DND-41 (cell line): Measurements from ENCODE around the gene FRMD3.

Experiments
- EZH2 ChIP-seq: IDR thresholded peaks from 3 replicates; pipeline ENCODE4 v1.6.1; 2012; ENCODE audit warnings: borderline replicate concordance, low read depth, mild to moderate bottlenecking, moderate library complexity, low read length, inconsistent platforms; ENCODE audit not compliant: severe bottlenecking
- TF ChIP-seq, protein P1 (sequence below): IDR thresholded peaks from 2 replicates; pipeline ENCODE4 v1.5.1; 2012; ENCODE audit warnings: borderline replicate concordance, low read length, moderate library complexity, mild to moderate bottlenecking; ENCODE audit not compliant: poor library complexity, severe bottlenecking; ENCODE audit errors: extremely low read depth

DNA sequence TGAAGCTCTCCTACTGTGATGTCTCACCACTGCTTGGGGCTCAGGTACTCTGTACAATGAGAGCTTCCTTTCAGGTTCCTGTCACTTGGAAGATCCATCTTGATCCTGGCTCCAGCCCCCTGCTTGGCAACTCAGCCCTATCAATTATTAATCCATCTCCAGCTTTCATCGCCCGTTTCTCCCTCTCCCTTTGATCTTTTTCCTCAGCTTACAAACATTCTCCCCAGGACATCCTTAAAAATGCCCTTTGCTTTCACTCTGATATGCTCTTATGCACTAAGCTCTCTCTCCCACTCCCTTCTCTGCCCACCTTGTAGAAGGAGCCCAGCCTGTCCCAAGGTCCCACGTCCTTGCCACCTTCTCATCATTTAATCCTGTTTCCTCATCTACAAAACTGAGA is 109.0 kb downstream of the FRMD3 start:
- no peak for TF ChIP-seq EZH2
- TF ChIP-seq, protein P1, sequence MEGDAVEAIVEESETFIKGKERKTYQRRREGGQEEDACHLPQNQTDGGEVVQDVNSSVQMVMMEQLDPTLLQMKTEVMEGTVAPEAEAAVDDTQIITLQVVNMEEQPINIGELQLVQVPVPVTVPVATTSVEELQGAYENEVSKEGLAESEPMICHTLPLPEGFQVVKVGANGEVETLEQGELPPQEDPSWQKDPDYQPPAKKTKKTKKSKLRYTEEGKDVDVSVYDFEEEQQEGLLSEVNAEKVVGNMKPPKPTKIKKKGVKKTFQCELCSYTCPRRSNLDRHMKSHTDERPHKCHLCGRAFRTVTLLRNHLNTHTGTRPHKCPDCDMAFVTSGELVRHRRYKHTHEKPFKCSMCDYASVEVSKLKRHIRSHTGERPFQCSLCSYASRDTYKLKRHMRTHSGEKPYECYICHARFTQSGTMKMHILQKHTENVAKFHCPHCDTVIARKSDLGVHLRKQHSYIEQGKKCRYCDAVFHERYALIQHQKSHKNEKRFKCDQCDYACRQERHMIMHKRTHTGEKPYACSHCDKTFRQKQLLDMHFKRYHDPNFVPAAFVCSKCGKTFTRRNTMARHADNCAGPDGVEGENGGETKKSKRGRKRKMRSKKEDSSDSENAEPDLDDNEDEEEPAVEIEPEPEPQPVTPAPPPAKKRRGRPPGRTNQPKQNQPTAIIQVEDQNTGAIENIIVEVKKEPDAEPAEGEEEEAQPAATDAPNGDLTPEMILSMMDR: no peak
